ENCODE results near the gene KIF6.

- TF ChIP-seq TFCP2L1 (CRISPR knock-in tag; IDR thresholded peaks at IDR 0.05) (no peak), CEBPB (IDR thresholded peaks at IDR 0.05) (no peak), MAX (IDR thresholded peaks at IDR 0.05) (no peak), ESRRA (IDR thresholded peaks at IDR 0.05; ENCODE audit: borderline replicate concordance, low read length) (no peak), NFE2L2 (conservative IDR thresholded peaks at IDR 0.05; ENCODE audit: low read length) (no peak), CBX2 (IDR thresholded peaks at IDR 0.05; ENCODE audit: borderline replicate concordance, low read depth) (no peak), SMC3 (IDR thresholded peaks at IDR 0.05) (no peak), MYC (IDR thresholded peaks at IDR 0.05; ENCODE audit: borderline replicate concordance, low read length) (no peak)
- TF ChIP-seq, protein P1, sequence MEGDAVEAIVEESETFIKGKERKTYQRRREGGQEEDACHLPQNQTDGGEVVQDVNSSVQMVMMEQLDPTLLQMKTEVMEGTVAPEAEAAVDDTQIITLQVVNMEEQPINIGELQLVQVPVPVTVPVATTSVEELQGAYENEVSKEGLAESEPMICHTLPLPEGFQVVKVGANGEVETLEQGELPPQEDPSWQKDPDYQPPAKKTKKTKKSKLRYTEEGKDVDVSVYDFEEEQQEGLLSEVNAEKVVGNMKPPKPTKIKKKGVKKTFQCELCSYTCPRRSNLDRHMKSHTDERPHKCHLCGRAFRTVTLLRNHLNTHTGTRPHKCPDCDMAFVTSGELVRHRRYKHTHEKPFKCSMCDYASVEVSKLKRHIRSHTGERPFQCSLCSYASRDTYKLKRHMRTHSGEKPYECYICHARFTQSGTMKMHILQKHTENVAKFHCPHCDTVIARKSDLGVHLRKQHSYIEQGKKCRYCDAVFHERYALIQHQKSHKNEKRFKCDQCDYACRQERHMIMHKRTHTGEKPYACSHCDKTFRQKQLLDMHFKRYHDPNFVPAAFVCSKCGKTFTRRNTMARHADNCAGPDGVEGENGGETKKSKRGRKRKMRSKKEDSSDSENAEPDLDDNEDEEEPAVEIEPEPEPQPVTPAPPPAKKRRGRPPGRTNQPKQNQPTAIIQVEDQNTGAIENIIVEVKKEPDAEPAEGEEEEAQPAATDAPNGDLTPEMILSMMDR (IDR thresholded peaks at IDR 0.05) = no peak
Observed at GRCh38 chr6:39451831-39452230, 273.4 kb downstream of the KIF6 start.

Measured in A549 (cell line).